Stimulated activated CD8-positive, alpha-beta memory T cell treated with anti-CD3 and anti-CD28 coated beads, Interleukin-7, amount 100 ng/mL, for 48 hours (primary cell): ENCODE data around the gene KCNMA1.

Experiments used
- DNase-seq, 2 donors: peaks; one replicate each; pipeline ENCODE4 v3.0.0-alpha.2; 2020; ENCODE audit warnings: low read depth in 1 of 2; ENCODE audit errors: extremely low read depth in 1 of 2

KCNMA1 gene

GRCh38 chr10:77233466-77233865 lies 404.1 kb downstream of the KCNMA1 start:
- DNase-seq, result no peak

- no peak for DNase-seq
Measured at GRCh38 chr10:77231884-77232610, 405.6 kb downstream of the KCNMA1 start.

DNA sequence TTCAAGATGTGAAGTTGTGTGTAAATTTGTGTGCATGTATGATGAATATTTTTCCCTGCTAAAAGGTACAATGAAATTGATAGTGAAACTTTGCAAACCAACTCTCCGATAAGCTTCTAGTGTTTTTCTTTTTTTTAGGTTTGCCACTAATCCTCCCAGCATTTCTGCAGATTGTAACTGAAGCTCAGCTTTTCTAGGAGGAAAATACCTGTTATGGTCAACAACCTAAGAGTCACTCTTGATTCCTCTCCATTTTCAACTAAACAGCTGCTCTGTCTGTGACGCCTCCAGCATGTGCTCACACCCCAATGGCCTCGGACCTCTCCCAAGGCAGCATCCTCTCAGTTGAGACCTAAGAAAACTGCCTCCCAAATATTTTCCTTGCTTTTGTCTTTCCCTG lies 406.2 kb downstream of the KCNMA1 start:
- no peak for DNase-seq

GRCh38 chr10:77230194-77230593 lies 407.4 kb downstream of the KCNMA1 start:
- no peak for DNase-seq

GRCh38 chr10:77229704-77230103 lies 407.9 kb downstream of the KCNMA1 start:
- DNase-seq, result no peak

DNA sequence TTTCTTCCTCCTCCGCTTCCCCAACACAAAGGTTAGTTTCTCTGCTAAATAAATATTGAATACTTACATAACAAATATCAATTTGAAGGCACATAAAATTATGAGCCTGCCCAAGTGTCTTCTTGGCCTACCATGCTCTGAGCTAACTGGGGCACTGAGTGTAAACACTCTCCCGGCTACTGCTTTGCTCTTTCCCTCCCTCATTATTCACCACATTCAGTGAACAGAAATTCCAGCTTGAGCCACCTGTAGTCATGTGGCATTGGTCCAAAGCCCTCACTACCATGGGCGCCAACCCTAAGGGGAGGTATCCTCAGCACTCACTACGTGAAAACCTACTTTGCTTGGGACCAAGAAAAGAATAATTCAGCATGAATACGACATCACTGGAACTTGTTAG lies 409.0 kb downstream of the KCNMA1 start:
- DNase-seq, result no peak

DNA sequence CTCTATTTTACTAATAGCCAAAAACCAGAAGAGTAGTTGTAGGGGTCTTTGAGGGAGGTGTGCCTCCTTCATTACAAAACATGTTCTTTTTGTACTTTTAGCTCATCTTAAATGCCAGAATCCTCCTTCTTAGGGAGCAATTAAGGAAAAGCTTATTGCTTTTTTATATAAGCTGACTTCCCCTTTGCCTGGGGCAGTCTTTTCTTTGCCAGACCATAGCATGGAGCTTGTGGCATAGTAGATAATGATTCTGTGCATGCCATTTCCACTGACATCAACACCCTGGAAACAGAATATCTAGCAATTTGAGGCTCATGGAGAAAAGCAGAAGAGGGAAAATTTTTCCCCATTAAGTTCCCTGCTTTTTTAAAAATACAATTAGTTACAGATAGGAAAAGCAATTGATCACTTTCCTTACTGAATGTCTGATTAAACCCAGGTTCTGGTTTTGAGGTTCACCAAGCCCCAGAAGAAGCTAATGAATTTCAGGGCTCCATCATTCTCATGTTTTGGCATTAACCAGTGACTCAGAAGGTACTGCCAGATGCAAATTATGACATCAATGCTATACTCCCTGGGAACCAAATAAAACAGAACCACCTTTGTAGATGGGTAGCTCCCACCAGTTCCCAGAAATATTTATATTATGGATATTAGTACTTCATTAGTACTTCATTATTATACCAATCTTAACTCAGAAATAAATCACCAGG lies 410.6 kb downstream of the KCNMA1 start:
- no peak for DNase-seq

GRCh38 chr10:77226452-77226851 lies 411.2 kb downstream of the KCNMA1 start:
- DNase-seq, result no peak

DNA sequence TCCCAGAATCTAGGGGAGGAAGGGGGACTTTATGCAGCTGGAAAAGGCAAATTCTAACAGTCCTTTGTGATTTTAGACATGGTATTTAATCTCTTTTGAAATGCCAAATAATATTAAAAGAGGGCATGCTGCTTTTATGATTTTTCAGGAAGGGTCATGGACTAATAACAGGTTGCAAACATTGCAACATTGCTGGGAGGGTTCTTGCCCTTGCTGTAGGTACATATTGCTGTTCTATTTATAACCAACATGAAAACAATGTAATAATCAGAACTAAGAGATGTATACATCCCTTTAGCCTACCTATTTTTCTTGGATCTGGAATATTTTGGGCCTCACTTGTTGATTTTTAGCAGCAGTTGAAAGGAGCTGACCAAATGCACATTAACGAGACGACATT lies 411.6 kb downstream of the KCNMA1 start:
- no peak for DNase-seq

DNA sequence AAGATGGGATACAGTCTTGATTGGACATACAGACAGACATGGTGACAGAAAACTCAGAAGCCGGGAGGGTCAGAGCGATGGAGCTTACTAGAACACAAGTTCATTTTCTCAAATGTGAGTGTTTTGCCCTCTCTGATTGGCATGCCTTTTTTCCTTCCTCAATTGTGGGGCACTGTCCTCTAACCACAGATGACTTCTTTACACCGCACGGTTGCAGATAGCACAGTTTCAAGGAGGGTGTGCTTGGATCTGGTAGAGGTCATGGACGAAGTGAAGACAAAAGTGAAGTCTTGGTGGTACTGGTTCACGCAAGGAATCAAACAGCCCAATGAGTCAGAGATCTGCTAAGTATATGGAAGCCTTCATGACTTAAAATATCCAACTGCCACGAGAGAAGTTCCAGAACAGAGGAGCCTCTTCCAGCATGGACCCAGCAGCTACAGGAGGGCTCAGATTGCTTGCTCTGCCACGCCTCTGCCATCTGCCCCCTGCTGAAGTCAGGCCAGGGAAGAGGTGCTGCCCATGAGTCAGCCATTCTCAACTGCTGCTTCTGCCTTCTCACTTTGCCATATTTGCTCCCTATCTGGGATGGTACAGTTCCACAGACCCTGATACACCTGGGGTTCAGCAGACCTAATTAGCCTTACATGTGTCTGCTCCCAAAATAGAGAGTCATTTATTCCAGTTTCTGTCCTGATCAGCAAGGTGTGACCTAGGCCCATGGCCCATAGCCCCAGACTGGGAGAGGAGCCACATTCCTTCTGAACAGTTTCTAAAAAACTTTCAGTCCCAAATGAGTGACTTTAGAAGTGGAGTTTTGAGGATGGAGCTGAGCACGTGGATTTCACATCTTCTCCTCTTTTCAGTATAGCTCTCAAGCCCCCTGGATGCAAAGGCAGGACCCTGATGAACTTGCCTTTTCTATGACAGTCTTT lies 413.8 kb downstream of the KCNMA1 start:
- DNase-seq, result no peak

DNA sequence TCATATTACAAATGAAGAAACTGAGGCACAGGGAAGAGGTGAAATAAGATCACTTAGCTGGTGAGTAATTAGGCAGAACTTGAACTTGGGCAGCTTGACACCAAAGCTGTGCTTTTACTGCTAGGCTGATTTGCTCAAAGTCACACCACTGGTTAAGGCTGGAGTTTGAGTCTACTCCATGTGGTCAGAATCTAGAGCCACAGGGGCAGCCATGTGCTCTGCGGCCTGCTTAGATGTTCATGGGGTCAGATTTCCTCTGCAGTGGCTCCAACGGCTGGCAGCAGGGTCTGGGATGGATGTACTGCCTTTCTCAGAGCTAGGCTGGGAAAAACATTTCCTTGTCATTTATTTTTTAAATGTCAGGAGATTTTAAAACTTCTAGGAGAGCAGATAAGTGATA lies 417.5 kb downstream of the KCNMA1 start:
- no peak for DNase-seq

DNA sequence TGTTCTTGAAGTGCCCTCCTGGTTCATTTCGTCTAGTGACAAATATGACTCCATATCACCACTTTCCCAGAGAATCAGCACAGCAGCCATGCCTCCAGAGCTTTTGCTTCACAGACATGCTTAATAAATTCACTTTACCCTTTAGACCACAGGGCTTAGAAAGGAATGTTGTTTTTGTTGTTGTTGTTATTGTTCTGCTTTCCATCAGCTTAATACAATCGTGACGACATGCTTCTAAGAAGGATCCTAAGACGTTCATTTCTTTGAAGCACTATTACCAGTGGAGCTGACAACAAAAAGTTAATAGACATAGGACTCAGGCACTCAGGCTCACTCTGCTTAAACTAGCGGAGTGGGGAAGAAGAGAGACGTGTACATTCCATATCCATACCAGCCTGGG lies 418.6 kb downstream of the KCNMA1 start:
- DNase-seq, result no peak

DNA sequence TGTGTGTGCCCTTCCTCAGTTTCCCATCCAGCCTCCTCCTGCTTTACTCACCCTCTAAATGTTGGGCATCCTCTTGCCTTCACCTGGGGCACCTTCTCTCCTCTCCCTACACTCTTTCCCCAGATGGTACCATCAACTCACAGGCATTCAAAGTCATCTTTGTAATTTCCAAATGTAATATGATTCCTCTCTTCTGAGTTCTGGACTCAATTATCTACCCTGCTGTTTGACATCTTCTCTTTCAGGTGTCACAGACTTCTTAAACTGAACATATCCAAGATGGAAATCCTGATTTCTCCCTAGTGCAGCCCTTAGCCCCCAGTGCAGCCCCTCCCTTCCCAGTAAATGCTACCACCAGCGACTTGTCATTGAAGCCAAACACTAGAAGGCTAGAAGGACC lies 422.8 kb downstream of the KCNMA1 start:
- no peak for DNase-seq

- DNase-seq, result no peak
Measured at GRCh38 chr10:77212632-77213031, 425.0 kb downstream of the KCNMA1 start.

DNA sequence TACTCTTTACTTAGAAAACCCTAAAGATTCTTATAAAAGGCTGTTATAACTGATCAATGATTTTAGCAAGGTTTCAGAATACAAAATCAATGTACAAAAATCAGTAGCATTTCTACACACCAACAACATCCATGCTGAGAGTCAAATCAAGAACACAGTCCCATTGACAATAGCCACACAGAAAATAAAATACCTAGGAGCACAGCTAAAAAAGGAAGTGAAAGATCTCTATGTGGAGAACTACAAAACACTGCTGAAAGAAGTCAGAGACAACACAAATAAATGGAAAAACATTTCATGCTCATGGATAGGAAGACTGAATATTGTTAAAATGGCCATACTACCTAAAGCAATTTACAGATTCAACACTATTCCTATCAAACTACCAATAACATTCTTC lies 427.0 kb downstream of the KCNMA1 start:
- no peak for DNase-seq

- DNase-seq, result no peak
Measured at GRCh38 chr10:77208684-77209256, 428.8 kb downstream of the KCNMA1 start.

DNA sequence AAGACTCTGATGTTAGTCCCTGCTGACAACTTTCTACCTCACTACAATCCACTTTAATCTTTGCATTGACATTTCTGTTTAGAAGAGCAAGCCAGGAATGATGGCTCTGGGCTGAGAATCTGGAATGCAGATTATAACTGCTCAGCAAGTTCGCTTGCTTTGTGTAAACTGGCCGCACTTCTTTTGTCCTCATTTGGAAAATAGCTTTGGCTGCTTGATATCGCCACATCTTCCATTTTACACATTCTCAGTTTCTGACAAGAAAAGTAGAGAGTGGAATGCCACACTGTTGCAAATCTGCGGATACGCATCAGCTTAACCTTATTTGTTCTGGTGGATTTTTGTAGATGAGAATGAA lies 429.8 kb downstream of the KCNMA1 start:
- no peak for DNase-seq

DNA sequence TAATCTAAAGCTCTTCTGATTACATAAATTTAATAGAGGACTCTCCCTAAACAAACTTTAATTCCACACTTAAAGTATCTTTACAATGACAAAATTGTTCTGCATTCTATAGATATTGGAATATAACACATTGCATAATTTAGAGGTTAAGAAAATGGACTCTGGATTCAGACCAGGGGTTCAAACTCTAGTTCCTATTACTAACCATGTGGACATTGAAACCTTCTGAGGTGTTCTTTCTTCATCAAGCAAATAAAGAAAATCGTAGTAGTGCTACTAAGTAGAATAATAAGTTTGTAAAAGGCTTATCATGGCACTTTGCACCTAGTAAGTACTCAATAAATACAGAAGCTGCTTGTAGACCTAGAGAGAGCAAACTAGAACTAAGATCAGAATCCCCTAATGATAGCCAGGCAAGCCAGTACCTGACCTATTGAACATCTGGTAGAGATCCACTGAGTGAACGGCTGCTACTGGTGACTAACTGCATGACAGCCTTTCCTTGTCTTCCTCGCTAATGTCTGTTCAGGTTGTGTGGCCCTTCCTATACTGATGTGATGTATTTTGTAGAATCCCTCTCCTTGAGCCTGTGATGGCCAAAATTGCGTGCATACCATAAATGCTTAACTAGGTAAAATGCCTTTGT lies 430.3 kb downstream of the KCNMA1 start:
- no peak for DNase-seq

- DNase-seq, result no peak
Measured at GRCh38 chr10:77205135-77205534, 432.5 kb downstream of the KCNMA1 start.

DNA sequence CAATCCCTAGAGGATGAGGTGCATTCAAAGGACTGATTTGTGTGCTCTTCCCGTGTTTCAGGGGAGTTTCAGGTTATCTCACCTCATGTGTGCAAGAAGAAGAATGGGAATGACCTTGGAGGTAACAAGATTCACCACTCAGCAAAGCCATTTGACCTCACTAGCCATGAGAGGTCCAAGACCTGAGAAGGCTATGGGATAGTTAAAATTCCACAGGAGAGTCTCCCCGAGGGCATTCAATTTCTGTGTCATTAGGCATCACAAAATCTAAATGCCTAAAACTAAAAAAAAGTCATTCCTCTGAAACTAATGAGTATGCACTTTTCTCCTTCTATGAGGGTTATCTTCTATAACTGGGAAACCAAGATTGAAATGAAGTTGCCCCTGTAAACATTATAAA lies 433.4 kb downstream of the KCNMA1 start:
- DNase-seq, result no peak

- DNase-seq, result no peak
Measured at GRCh38 chr10:77202857-77203256, 434.8 kb downstream of the KCNMA1 start.
